ENCODE results near the gene EEF1G.

DNA sequence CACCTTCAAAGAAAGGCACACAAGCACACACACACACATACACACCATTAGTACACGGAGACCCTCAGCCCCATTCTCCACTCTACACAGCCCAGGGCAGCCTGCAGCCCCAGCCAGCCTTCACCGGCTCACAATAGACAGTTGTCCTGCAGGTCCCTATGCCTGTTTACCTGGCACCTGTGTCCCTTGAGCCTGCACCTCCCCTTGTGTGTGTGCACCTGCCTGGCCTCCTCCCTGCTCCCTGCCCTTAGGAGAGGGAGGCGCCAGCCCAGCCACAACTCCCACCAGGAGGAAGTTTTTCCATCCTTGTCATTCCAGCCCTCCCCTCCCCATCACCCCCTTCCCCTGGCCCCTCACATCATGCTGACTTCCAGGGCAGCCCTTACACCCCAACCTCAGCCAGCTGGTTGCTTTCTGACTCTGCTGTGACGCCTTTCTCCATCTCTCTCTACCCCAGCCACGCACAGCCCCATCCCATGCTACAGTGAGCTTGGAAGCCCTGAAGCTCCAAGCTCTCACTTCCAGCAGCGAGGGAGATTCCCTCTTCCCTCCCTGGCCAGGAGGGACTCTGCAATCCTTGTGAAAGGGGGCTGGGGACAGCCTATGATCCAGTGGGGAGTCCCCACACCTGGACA is 31.5 kb downstream of the EEF1G start:
- no peak for TF ChIP-seq POLR2A (IDR thresholded peaks at IDR 0.05)
- TF ChIP-seq, protein P1, sequence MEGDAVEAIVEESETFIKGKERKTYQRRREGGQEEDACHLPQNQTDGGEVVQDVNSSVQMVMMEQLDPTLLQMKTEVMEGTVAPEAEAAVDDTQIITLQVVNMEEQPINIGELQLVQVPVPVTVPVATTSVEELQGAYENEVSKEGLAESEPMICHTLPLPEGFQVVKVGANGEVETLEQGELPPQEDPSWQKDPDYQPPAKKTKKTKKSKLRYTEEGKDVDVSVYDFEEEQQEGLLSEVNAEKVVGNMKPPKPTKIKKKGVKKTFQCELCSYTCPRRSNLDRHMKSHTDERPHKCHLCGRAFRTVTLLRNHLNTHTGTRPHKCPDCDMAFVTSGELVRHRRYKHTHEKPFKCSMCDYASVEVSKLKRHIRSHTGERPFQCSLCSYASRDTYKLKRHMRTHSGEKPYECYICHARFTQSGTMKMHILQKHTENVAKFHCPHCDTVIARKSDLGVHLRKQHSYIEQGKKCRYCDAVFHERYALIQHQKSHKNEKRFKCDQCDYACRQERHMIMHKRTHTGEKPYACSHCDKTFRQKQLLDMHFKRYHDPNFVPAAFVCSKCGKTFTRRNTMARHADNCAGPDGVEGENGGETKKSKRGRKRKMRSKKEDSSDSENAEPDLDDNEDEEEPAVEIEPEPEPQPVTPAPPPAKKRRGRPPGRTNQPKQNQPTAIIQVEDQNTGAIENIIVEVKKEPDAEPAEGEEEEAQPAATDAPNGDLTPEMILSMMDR (IDR thresholded peaks at IDR 0.05) = no peak
